Kidney glomerular epithelial cell (primary cell): ENCODE results near the gene TNRC6C.

ENCODE experiments used
- DNase-seq: peaks from one replicate; lab custom pipeline; 2025; lab: John Stamatoyannopoulos, UW

TNRC6C gene

GRCh38 chr17:77957857-77958715 is at the start of gene TNRC6C:
TNRC6C (plus strand) TSS chr17:77958703; CDS start chr17:78004207, 45,504 bp downstream.
- DNase-seq, result peak; percentile 99

GRCh38 chr17:77909236-77909635 is 49.3 kb upstream of the TNRC6C start:
- no peak for DNase-seq

DNA sequence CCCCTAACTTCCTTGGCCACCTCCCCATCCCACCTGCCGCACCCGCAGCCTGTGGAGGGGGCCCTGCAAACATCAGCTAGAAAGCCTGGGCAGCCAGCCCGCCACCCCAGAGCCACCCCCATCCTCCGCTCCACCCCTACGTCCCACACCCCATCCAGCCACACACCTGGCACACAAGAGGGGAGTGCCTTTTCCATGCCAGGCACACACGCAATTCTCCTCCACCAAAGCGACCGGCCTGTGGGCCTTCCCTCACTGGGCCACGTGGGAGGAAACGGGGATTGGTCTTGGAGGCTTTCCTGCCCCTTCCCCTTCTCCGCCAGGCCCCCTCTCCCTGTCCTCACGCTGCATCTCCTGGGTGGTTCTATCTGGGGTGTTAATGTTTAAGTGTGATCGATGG is 48.7 kb upstream of the TNRC6C start:
- no peak for DNase-seq

- DNase-seq, result no peak
Observed at GRCh38 chr17:77914385-77915254, 43.9 kb upstream of the TNRC6C start.

DNA sequence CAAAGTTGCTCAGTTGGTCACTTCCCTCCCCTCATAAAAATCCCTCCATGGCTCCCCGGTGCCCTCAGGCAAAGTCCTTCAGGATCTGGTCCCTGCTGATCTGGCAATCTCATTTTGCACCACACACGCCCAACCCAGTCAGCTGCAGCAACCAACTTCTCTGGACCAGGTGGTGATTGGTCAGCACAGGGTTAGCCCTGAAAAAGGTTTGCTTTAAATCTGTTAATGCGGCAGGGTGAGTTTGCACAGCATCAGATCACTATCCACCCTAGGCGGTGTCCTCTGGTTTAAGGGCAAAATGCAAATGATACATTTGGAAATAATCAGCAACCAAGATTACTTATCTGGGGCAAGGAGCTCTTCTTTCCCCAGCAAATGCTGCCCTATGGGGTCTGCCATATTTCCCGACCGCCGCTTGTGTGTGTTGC is 42.9 kb upstream of the TNRC6C start:
- DNase-seq, result no peak

- DNase-seq, result no peak
Observed at GRCh38 chr17:77916264-77916663, 42.2 kb upstream of the TNRC6C start.

GRCh38 chr17:77916703-77917481 is 41.6 kb upstream of the TNRC6C start:
- DNase-seq, result no peak

- DNase-seq, result no peak
Observed at GRCh38 chr17:77919276-77919675, 39.2 kb upstream of the TNRC6C start.

- no peak for DNase-seq
Observed at GRCh38 chr17:77923135-77923534, 35.4 kb upstream of the TNRC6C start.

DNA sequence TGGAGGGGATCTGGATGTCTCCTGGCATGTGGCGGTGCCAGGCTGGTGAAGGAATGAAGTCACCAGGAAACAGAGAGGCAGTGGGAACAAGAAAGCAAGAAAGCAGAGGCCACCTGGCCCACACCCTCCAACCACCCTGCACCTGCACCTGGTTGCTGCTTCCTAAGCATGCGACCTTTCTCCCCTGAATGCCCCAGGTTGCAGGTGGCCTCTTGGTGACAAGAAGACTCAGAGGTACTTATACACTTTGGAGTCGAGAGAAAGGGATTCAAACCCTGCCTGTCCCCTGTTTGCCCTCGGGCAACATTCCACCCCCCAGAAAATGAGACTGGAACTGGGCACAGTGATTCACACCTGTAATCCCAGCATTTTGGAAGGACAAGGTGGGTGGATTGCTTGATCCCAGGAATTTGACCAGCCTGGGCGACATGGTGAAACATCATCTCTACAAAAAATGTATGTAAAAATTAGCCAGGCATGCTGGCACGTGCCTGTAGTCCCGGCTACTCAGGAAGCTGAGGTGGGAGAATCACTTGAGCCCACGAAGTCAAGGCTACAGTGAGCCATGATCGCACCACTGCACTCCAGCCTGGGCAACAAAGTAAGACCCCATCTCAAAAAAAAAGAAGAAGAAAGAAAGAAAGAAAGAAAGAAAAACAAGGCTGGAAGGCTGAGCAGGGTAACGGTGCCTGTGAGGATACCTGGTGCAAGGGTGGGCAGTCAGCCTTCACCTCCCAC is 34.6 kb upstream of the TNRC6C start:
- no peak for DNase-seq

GRCh38 chr17:77924757-77925336 is 33.7 kb upstream of the TNRC6C start:
- DNase-seq, result no peak

GRCh38 chr17:77925831-77926543 is 32.5 kb upstream of the TNRC6C start:
- no peak for DNase-seq

- DNase-seq, result no peak
Observed at GRCh38 chr17:77926981-77927380, 31.5 kb upstream of the TNRC6C start.

GRCh38 chr17:77927777-77928518 is 30.6 kb upstream of the TNRC6C start:
- no peak for DNase-seq

DNA sequence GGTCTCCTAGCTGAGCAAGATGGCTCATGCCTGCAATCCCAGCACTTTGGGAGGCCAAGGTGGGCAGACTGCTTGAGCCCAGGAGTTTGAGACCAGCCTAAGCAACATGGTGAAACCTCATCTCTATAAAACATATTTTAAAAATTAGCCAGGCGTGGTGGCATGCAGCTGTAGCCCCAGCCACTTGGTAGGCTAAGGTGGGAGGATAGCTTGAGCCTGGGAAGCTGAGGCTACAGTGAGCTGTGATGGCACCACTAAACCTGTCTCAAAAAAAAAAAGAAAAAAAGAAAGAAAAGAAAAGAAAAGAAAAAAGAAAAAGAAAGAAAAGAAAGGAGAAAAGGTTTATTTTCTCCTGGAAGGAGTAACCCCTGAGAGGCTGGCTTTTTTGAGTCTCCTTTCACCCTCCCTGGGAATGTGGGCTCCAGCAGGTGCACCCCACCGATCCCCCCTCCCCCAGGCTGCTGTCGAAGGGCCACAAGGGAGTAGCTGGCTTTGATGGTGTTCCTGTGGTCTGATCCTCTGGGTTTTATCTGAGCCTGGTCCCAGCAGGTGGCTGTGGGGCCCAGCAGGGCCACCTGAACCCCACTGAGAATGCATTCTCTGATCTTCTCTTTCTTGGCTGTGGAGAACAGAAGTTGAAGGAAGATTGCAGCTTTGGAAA is 29.9 kb upstream of the TNRC6C start:
- no peak for DNase-seq

GRCh38 chr17:77929180-77929564 is 29.3 kb upstream of the TNRC6C start:
- DNase-seq, result no peak

GRCh38 chr17:77929871-77930436 is 28.5 kb upstream of the TNRC6C start:
- DNase-seq, result no peak
